Peyer's patch (tissue), 4 donors: Measurements from ENCODE around the gene ZFYVE19. TPM values are rescaled to one million over a fixed set of nuclear protein-coding genes. Genes with fewer than 3 reads are reported as not detected.
A peak's percentile ranks its signal among the peaks of the same experiment; 100 is the strongest.
"Not testable (repeated sequence)": the region's sequence is repeated elsewhere in the genome, so short reads cannot be mapped to it uniquely, and the experiment has no call there.

Experiments
- DNase-seq, 3 donors: peaks; one replicate each; pipeline ENCODE4 v3.0.0-alpha.2; 2017 to 2019
- H3K27ac ChIP-seq, 4 donors: fragments of 200-600 bp; sonication (generic); one replicate each; pipeline ENCODE4 v1.5.1; 2016 to 2019
- H3K27me3 ChIP-seq, 2 donors: fragments of 200-600 bp; sonication (generic); one replicate each; pipeline ENCODE4 v1.5.1; 2019
- H3K36me3 ChIP-seq, 3 donors: fragments of 200-600 bp; sonication (generic); one replicate each; pipeline ENCODE4 v1.5.1; 2016 to 2019
- H3K4me1 ChIP-seq, 4 donors: fragments of 200-600 bp; sonication (generic); one replicate each; pipeline ENCODE4 v1.5.1; 2016 to 2019
- H3K4me3 ChIP-seq, 4 donors: fragments of 200-600 bp; sonication (generic); 1 replicate in 3 of 4; 2 replicates in 1 of 4; pipeline ENCODE4 v1.5.1; 2016 to 2019; ENCODE audit warnings: mild to moderate bottlenecking in 1 of 4
- H3K9me3 ChIP-seq, 4 donors: fragments of 200-600 bp; sonication (generic); one replicate each; pipeline ENCODE4 v1.5.1; 2016 to 2019; ENCODE audit warnings: mild to moderate bottlenecking in 1 of 4
- CTCF ChIP-seq, 6 experiments: fragments of 450-650 bp in 4 of 6; fragments of 200-600 bp in 2 of 6; sonication (generic) in 1 of 6; IDR thresholded peaks; one replicate each; pipeline ENCODE4 v1.5.1; 2017 to 2019; ENCODE audit warnings: antibody characterized with exemption in 6 of 6, mild to moderate bottlenecking in 3 of 6, moderate library complexity in 1 of 6
- POLR2A ChIP-seq, 2 donors: fragments of 450-650 bp; IDR thresholded peaks; one replicate each; pipeline ENCODE4 v1.5.1; 2017; ENCODE audit warnings: antibody characterized with exemption in 2 of 2, mild to moderate bottlenecking in 2 of 2, moderate library complexity in 2 of 2
- small RNA-seq, 2 donors: library from RNA; depleted of rRNA; stranded (forward); fragments of <200 nt; gene quantifications; one replicate each; pipeline ENCODE3, GENCODE V24; 2016
- total RNA-seq, 4 donors: library from RNA; depleted of rRNA; stranded (reverse); fragments of >200 nt; gene quantifications; one replicate each; pipeline ENCODE4 v1.1.0, GENCODE V29; 2016

Gene ZFYVE19
- total RNA-seq, 4 donors from 2014 or later = 56.9 to 110 (median 79.9) TPM

DNA sequence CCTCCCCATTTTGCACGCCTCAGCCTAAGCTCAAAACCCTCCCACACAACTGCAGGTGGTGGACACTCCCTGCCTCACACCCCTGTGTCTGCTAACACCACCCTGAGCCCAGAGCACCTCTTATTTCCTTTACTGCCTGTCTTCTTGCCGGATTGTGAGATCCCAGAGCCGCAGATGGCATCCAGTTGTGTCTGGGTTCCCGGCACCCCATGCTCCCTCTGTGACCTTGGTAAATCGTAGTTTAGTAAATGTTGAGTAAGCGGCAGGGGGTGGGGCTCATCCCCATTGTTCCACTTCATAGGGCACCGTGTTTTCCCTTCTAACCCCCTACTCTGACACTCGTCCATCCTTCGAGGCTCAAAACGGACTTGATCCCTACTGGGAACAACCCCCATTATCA lies 51.8 kb downstream of the ZFYVE19 start:
- H3K4me3 ChIP-seq = no peak overlapping the region
- DNase-seq = no peak
- no peaks in the 10 kb centered on the region for H3K9me3 ChIP-seq
- TF ChIP-seq POLR2A (IDR thresholded peaks at IDR 0.05) = no peak
- no peak for TF ChIP-seq CTCF (IDR thresholded peaks at IDR 0.05)
- peaks cover 0 to 37% (median 0%) of the 10 kb centered on the region in 3 donors for H3K36me3 ChIP-seq
- H3K4me1 ChIP-seq = peaks cover 0 to 19% (median 0%) of the 10 kb centered on the region in 4 donors
- peak overlapping the region in 1 of 4 donors; percentile 62 for H3K27ac ChIP-seq
- no peaks in the 10 kb centered on the region for H3K27me3 ChIP-seq

- H3K27me3 ChIP-seq = no peaks in the 10 kb centered on the region
- no peaks in the 10 kb centered on the region for H3K9me3 ChIP-seq
- peaks cover 0 to 24% (median 0%) of the 10 kb centered on the region in 4 donors for H3K4me1 ChIP-seq
- TF ChIP-seq POLR2A (IDR thresholded peaks at IDR 0.05) = no peak
- peak; percentile 28 to 84 (median 78) for TF ChIP-seq CTCF (IDR thresholded peaks at IDR 0.05)
- H3K27ac ChIP-seq = peak overlapping the region in 2 of 4 donors; percentile 30 to 62
- peak; percentile 71 to 92 (median 91) for DNase-seq
- H3K4me3 ChIP-seq = no peak overlapping the region
- peaks cover 0 to 30% (median 0%) of the 10 kb centered on the region in 3 donors for H3K36me3 ChIP-seq
Observed at GRCh38 chr15:40859206-40859851, 52.4 kb downstream of the ZFYVE19 start.

DNA sequence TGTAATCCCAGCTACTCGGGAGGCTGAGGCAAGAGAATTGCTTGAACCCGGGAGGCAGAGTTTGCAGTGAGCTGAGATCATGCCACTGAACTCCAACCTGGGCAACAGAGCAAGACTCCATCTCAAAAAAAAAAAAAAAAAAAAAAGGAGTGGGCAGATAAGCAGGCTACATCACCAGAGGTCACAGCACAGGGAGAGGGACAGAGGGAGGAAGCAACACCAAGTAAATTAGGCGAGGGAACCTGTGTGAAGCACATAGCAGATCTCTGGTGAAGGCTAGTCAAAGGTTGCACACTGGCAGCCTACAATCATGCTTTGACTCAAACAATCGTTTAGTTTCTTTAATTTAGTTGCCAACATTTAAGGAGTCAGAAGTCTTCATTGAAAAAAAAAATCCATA lies 54.3 kb downstream of the ZFYVE19 start:
- H3K4me3 ChIP-seq, H3K27me3 ChIP-seq, H3K9me3 ChIP-seq, H3K27ac ChIP-seq, DNase-seq: not testable (repeated sequence)
- H3K36me3 ChIP-seq = peaks cover 0 to 12% (median 0%) of the 10 kb centered on the region in 3 donors
- peaks cover 0 to 24% (median 0%) of the 10 kb centered on the region in 4 donors for H3K4me1 ChIP-seq

GRCh38 chr15:40863660-40864270 lies 56.9 kb downstream of the ZFYVE19 start:
- no peak for DNase-seq
- Histone ChIP-seq H3K36me3 (no peaks in the 10 kb centered on the region), H3K4me3 (no peak overlapping the region), H3K27me3 (no peaks in the 10 kb centered on the region), H3K4me1 (peaks cover 0 to 11% (median 0%) of the 10 kb centered on the region in 4 donors), H3K27ac (no peak overlapping the region), H3K9me3 (no peaks in the 10 kb centered on the region)
- TF ChIP-seq POLR2A (IDR thresholded peaks at IDR 0.05) (no peak), CTCF (IDR thresholded peaks at IDR 0.05) (no peak)

Small RNAs within 50 kb of the gene (small RNA-seq; reads per million reads assigned to genes)
- gene SUMO2P15 = 0 reads per million in 2 donors

Other genes with a start within 250 kb of the ZFYVE19 start
- 10 to 100 TPM; 31.2 to 41.3 (median 32.2) TPM for gene CCDC32, start 242.0 kb upstream of the ZFYVE19 start, total RNA-seq
- gene RPUSD2, start 237.8 kb upstream of the ZFYVE19 start, total RNA-seq = 10 to 100 TPM in 1 of 4 donors, 1 to 10 TPM in 3; 4.7 to 21.5 (median 6.8) TPM
- 10 to 100 TPM in 2 of 4 donors, 1 to 10 TPM in 2; 6.6 to 26.6 (median 12.8) TPM for gene KNL1, start 212.8 kb upstream of the ZFYVE19 start, total RNA-seq
- 1 to 10 TPM in 3 of 4 donors, not detected in 1; 1.1 to 7.4 (median 1.2) TPM for gene RAD51, start 111.9 kb upstream of the ZFYVE19 start, total RNA-seq
- 10 to 100 TPM; 69.2 to 94.7 (median 74.0) TPM for gene RMDN3, start 51.8 kb upstream of the ZFYVE19 start, total RNA-seq
- 100 to 1,000 TPM in 3 of 4 donors, 10 to 100 TPM in 1; 81.7 to 286 (median 136) TPM for gene GCHFR, start 43.0 kb upstream of the ZFYVE19 start, total RNA-seq
- 1 to 10 TPM in 2 of 4 donors, not detected in 2; 1.1 to 1.3 TPM for gene C15orf62, start 37.1 kb upstream of the ZFYVE19 start, total RNA-seq
- 10 to 100 TPM; 26.9 to 37.1 (median 32.9) TPM for gene DNAJC17, start 384 bp downstream of the ZFYVE19 start, total RNA-seq
- gene PPP1R14D, start 21.6 kb downstream of the ZFYVE19 start, total RNA-seq = 100 to 1,000 TPM in 2 of 4 donors, 10 to 100 TPM in 2; 42.9 to 217 (median 148) TPM
- gene SPINT1, start 37.0 kb downstream of the ZFYVE19 start, total RNA-seq = 100 to 1,000 TPM; 103 to 991 (median 784) TPM
- gene RHOV, start 67.1 kb downstream of the ZFYVE19 start, total RNA-seq = 1 to 10 TPM in 1 of 4 donors, under 1 TPM in 2, not detected in 1; 0.67 to 1.6 (median 0.88) TPM
- 10 to 100 TPM; 15.7 to 26.8 (median 23.8) TPM for gene VPS18, start 87.4 kb downstream of the ZFYVE19 start, total RNA-seq
- 10 to 100 TPM in 3 of 4 donors, 1 to 10 TPM in 1; 7.8 to 15.3 (median 12.3) TPM for gene DLL4, start 122.3 kb downstream of the ZFYVE19 start, total RNA-seq
- gene CHAC1, start 146.4 kb downstream of the ZFYVE19 start, total RNA-seq = 1 to 10 TPM in 1 of 4 donors, not detected in 3; 2.4 TPM